Suppressor macrophage treated with lipopolysaccharide for 1 hour (primary cell): Measurements from ENCODE around the gene FAM47E.

Experiments
- DNase-seq, 3 donors: peaks; one replicate each; pipeline ENCODE4 v3.0.0-alpha.2; 2020 to 2022

The FAM47E gene

GRCh38 chr4:76251441-76252270, at the start of gene FAM47E:
TSS of gene FAM47E (plus strand) at chr4:76251721. CDS start at chr4:76251747, 26 bp downstream.
- DNase-seq: peak; percentile 61 to 80 (median 65)

GRCh38 chr4:76203541-76203940, 48.0 kb upstream of the FAM47E start:
- no peak for DNase-seq

- DNase-seq: no peak
These were observed 46.6 kb upstream of the FAM47E start for GRCh38 chr4:76204936-76205335.

- DNase-seq: no peak
These were observed 46.0 kb upstream of the FAM47E start for GRCh38 chr4:76205476-76205875.

GRCh38 chr4:76206222-76206942, 45.1 kb upstream of the FAM47E start:
- DNase-seq: peak; percentile 31 to 65 (median 48)

- no peak for DNase-seq
These were observed 44.0 kb upstream of the FAM47E start for GRCh38 chr4:76207549-76207948.

- peak; percentile 93 to 97 (median 95) for DNase-seq
These were observed 43.3 kb upstream of the FAM47E start for GRCh38 chr4:76208005-76208765.

- peak in 1 of 3 donors; percentile 45 for DNase-seq
These were observed 41.6 kb upstream of the FAM47E start for GRCh38 chr4:76209881-76210280.

GRCh38 chr4:76210452-76210851, 41.1 kb upstream of the FAM47E start:
- peak; percentile 68 to 86 (median 76) for DNase-seq

GRCh38 chr4:76211769-76212708, 39.5 kb upstream of the FAM47E start:
- DNase-seq: peak in 2 of 3 donors; percentile 33 to 38

- peak; percentile 28 to 50 (median 38) for DNase-seq
These were observed 38.6 kb upstream of the FAM47E start for GRCh38 chr4:76212851-76213414.

- DNase-seq: peak; percentile 95 to 97 (median 95)
These were observed 37.9 kb upstream of the FAM47E start, which contains the start of gene SCARB2 for GRCh38 chr4:76213415-76214176. TSS of gene SCARB2 (minus strand) at chr4:76213824. CDS start at chr4:76213543, 281 bp downstream.

- no peak for DNase-seq
These were observed 37.3 kb upstream of the FAM47E start for GRCh38 chr4:76214177-76214675.

- no peak for DNase-seq
These were observed 36.4 kb upstream of the FAM47E start for GRCh38 chr4:76215077-76215476.

GRCh38 chr4:76216524-76216923, 35.0 kb upstream of the FAM47E start:
- DNase-seq: peak in 1 of 3 donors; percentile 30

GRCh38 chr4:76216975-76217814, 34.3 kb upstream of the FAM47E start:
- no peak for DNase-seq

- DNase-seq: peak; percentile 45 to 78 (median 76)
These were observed 32.0 kb upstream of the FAM47E start for GRCh38 chr4:76219299-76220055.

GRCh38 chr4:76224171-76224570, 27.4 kb upstream of the FAM47E start:
- DNase-seq: no peak

GRCh38 chr4:76226418-76226817, 25.1 kb upstream of the FAM47E start:
- DNase-seq: no peak
